ENCODE results near the gene CLDN9. TPM values are rescaled to one million over a fixed set of nuclear protein-coding genes. Genes with fewer than 3 reads are reported as not detected.
"Not testable (repeated sequence)": the region's sequence is repeated elsewhere in the genome, so short reads cannot be mapped to it uniquely, and the experiment has no call there.

The CLDN9 gene
- total RNA-seq, 1 experiment from 2014 or later, result 1.3 TPM

DNA sequence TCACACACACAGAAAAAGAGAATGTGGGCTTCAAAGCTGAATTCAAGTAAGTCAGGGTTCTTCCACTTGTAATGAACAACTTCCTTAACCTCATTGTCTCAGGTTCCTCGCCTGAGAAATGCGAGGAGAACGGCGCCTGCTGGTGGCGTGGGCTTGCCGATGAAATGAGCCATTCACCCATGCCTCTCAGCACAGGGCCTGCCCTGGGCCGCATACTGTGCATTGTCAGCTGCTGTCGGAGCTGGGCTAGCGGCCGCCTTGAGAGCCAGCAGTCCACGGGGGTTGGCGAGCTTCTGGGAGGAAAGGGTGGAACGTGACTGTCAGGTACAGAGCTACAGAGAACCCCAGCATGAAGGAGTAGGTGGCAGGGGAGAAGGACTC lies 40.6 kb downstream of the CLDN9 start:
- H3K9me3 Mint-ChIP-seq; H3K23ac ChIP-seq (ENCODE audit: insufficient read length, low read depth, low read length); H3K4ac ChIP-seq (ENCODE audit: low read depth, low read length); H4K5ac ChIP-seq (ENCODE audit: insufficient read length, low read depth, low read length); H3K79me1 ChIP-seq (ENCODE audit: insufficient read depth, low read depth, low read length, poor library complexity, severe bottlenecking); H3T11ph ChIP-seq (ENCODE audit: low read length); H4K8ac ChIP-seq (replicated peaks; ENCODE audit: insufficient read length, low read depth, low read length); H3K4me2 ChIP-seq (ENCODE audit: insufficient read depth, insufficient read length, low read length); H3K9ac ChIP-seq (ENCODE audit: extremely low read depth, insufficient read length, low read length); H2AK5ac ChIP-seq (ENCODE audit: insufficient read length, low read length); H3K27ac Mint-ChIP-seq; H3K27me3 ChIP-seq (ENCODE audit: insufficient read depth, low read length); H4K91ac ChIP-seq (ENCODE audit: insufficient read length, low read depth, low read length); H3K9me3 ChIP-seq (ENCODE audit: control insufficient read depth, low read depth, low read length); H3K27ac ChIP-seq (ENCODE audit: insufficient read length, low read depth, low read length); H3K4me1 ChIP-seq (ENCODE audit: insufficient read depth, low read length); H2BK5ac ChIP-seq (ENCODE audit: insufficient read length, low read length); H4K20me1 ChIP-seq (ENCODE audit: control insufficient read depth, insufficient read depth, insufficient read length); H3K14ac ChIP-seq (ENCODE audit: insufficient read depth, low read length); H3K18ac ChIP-seq (ENCODE audit: insufficient read length, low read depth, low read length); H3K56ac ChIP-seq (ENCODE audit: insufficient read length, low read depth, low read length); H3K4me3 Mint-ChIP-seq; DNase-seq; H3K23me2 ChIP-seq (ENCODE audit: insufficient read length, low read depth, low read length, poor library complexity, severe bottlenecking); H3K79me2 ChIP-seq (ENCODE audit: insufficient read depth, low read length); H2BK15ac ChIP-seq (ENCODE audit: low read depth, low read length); H2BK12ac ChIP-seq (ENCODE audit: insufficient read length, low read depth, low read length); H2BK120ac ChIP-seq (ENCODE audit: low read depth, low read length, poor library complexity, severe bottlenecking); H2AFZ ChIP-seq (ENCODE audit: low read length); H2BK20ac ChIP-seq (ENCODE audit: low read depth, low read length, poor library complexity, severe bottlenecking): not testable (repeated sequence)
- TF ChIP-seq, protein P1, sequence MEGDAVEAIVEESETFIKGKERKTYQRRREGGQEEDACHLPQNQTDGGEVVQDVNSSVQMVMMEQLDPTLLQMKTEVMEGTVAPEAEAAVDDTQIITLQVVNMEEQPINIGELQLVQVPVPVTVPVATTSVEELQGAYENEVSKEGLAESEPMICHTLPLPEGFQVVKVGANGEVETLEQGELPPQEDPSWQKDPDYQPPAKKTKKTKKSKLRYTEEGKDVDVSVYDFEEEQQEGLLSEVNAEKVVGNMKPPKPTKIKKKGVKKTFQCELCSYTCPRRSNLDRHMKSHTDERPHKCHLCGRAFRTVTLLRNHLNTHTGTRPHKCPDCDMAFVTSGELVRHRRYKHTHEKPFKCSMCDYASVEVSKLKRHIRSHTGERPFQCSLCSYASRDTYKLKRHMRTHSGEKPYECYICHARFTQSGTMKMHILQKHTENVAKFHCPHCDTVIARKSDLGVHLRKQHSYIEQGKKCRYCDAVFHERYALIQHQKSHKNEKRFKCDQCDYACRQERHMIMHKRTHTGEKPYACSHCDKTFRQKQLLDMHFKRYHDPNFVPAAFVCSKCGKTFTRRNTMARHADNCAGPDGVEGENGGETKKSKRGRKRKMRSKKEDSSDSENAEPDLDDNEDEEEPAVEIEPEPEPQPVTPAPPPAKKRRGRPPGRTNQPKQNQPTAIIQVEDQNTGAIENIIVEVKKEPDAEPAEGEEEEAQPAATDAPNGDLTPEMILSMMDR (conservative IDR thresholded peaks at IDR 0.05), result peak; percentile 33; the same call in 2 of the 3 replicates
- WGBS (ENCODE audit: extremely low coverage, insufficient read length, low lambda C conversion rate), result no CpG with 5 or more reads among the region's 13 CpGs
- Mint-ChIP-seq H3K4me1 (peaks cover 14 to 32% of the 10 kb centered on the region in 2 experiments), H3K36me3 (ENCODE audit: insufficient read depth in 1 of 3, low read depth in 3 of 3) (peaks cover 21 to 47% (median 26%) of the 10 kb centered on the region in 3 experiments), H3K27me3 (ENCODE audit: low read depth) (peaks cover 54% of the 10 kb centered on the region)
